GM15510 (cell line): ENCODE measurements around the gene SDHD.

Experiments used
- POLR2A ChIP-seq: IDR thresholded peaks from 3 replicates; pipeline ENCODE4 v1.6.1; 2011; ENCODE audit warnings: borderline replicate concordance; ENCODE audit not compliant: insufficient read length; ENCODE audit errors: extremely low read depth

SDHD gene

GRCh38 chr11:112132737-112133136, 46.1 kb downstream of the SDHD start:
- no peak for TF ChIP-seq POLR2A

GRCh38 chr11:112134473-112134872, 47.8 kb downstream of the SDHD start:
- TF ChIP-seq POLR2A = no peak

DNA sequence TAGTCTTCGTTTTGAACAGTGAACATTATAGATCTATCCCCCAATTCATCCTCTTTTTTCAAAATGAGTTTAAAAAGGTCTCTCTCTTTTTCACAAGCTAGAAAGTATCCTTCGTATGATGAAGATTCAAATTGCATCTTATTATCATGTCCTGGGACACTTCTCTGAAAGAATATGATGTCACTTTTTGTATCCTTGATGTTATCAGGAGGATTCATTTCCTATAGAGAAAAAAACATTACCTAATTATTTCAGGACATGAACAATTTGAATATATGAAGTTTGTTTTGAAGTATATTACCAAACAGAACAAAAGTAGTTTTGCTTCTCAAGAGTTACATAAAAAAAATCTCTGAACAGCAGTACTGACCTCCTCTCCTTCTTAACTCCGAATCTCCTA, 56.9 kb downstream of the SDHD start:
- TF ChIP-seq POLR2A = no peak
